ENCODE data around the gene NIPAL3.
"Not testable (repeated sequence)": the region's sequence is repeated elsewhere in the genome, so short reads cannot be mapped to it uniquely, and the experiment has no call there.

The NIPAL3 gene

DNA sequence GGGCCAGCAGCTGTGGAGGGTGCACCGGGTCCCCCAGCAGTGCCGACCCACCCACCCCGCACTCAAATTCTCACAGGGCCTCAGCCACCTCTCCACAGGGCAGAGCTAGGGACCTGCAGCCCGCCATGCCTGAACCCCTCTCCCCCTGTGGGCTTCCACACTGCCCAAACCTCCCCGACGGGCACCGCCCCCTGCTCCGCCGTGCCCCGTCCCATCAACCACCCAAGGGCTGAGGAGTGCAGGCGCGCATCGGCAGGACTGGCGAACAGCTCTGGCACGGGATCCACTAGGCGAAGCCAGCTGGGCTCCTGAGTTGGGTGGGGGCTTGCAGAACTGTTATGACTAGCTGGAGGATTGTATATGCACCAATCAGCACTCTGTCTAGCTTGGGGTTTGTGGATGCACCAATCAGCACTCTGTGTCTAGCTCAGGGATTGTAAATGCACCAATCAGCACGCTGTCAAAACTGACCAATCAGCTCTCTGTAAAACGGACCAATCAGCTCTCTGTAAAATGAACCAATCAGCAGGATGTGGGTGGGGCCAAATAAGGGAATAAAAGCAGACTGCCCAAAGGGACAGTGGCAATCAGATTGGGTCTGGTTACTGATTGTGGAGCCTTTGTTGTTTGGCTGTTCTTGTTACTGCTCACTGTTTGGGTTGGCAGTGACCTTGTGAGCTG is 74.6 kb downstream of the NIPAL3 start:
- DNase-seq (ENCODE audit: low read depth in 2 of 2): no peak

DNA sequence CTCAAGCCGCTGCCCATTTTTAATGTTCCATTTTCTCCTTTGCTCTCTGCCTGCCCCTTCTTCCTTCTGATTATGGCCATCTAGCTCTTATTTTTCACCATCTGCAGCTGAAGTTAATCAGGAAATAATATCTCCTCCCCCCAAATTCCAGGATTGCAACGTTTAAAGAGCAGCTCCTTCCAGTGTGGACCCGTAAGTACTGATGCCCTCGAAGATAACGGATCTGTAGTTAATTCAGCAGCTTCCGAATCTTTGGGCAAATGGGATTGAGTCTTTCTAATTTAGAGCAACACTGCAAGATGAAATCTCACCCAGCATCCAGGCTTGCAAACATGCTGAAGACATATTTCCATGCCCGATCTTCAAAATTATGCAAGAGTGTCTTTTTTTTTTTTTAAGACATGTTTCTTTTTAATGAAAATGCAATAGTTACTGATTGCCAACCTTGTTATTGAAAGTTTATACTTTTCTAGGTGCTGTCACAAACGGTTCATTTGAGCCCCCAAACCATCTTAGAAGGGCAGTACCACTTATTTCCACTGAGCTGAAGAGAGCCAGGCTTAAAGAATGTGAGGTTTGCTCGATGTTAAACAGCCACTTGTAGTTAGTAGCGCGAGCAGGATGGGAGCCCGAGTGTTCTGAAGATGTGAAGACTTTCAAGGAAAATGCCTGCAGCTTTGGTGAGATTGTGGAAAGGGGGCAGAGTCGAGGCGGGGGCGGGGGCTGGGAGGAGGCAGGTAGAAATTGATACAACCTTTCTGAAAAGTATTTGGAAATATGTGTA is 76.2 kb downstream of the NIPAL3 start:
- DNase-seq (ENCODE audit: low read depth in 2 of 2): no peak

DNA sequence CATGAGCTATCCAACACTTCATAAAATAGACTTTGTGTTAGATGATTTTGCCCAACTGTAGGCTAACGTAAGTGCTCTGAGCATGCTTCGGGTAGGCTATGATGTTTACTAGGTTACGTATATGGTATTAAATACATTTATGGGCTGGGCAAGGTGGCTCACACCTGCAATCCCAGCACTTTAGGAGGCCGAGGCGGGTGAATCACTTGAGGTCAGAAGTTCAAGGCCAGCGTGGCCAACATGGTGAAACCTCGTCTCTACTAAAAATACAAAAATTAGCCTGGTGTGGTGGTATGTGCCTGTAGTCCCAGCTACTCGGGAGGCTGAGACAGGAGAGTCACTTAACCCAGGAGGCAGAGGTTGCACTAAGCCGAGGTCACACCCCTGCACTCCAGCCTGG is 77.3 kb downstream of the NIPAL3 start:
- DNase-seq (ENCODE audit: low read depth in 2 of 2): not testable (repeated sequence)

DNA sequence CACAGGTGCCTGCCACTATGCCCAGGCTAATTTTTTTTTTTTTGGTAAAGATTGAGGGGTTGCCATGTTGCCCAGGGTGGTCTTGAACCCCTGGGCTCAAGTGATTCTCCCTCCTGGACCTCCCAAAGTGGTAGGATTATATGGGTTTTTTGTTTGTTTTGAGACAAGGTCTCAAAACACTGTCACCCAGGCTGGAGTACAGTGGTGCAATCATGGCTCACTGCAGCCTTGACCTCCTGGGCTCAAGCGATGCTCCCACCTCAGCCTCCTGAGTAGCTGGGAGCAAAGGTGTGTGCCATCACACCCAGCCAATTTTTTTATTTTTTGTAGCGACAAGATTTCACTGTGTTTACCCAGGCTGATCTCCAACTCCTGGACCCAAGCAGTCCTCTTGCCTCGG is 78.2 kb downstream of the NIPAL3 start:
- no peak for DNase-seq (ENCODE audit: low read depth in 2 of 2)

DNA sequence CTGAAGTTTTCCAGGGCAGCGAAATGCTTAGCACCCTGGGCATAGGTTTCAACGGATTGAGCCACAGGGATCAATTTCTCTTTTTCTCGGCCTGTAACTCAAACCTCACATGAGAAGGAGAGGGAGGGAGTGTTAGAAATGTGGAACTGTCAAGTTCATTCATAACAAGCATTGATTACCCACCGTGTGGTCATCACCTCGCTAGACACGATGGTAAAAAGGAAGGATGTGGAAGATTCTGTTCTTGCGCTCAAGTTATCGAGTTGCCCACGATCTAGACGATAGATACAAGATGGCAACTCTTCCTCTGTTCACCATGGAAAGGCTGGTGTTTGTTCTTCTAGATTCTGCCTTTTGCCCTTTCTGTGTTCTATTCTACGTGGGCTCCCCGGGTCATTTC is 83.0 kb downstream of the NIPAL3 start:
- DNase-seq (ENCODE audit: low read depth in 2 of 2): no peak

DNA sequence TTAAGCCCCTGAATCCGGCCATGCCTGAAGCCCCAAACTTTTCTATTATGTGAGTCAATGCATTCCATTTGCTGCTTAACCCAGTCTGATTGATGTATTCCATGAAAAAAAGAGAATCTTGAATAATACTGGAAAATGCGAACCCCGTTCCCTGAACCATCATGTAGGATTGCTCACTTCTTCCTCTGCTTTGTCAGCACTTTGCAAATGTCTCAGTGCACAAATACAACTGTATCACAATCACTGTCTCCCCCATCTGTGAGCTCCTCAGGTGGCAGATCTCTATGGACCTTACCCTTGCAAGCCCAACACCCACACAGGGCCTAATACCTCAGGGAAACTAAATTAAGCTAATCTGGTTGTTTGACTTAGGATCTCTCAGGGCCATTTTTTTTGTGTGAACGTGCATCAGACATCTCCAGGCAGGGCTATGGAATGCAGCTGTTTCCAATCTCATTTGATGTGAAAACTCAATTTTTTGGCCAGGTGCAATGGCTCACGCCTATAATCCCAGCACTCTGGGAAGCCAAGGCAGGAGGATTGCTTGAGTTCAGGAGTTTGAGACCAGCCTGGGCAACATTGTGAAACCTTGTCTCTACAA is 84.9 kb downstream of the NIPAL3 start:
- DNase-seq (ENCODE audit: low read depth in 2 of 2): no peak

DNA sequence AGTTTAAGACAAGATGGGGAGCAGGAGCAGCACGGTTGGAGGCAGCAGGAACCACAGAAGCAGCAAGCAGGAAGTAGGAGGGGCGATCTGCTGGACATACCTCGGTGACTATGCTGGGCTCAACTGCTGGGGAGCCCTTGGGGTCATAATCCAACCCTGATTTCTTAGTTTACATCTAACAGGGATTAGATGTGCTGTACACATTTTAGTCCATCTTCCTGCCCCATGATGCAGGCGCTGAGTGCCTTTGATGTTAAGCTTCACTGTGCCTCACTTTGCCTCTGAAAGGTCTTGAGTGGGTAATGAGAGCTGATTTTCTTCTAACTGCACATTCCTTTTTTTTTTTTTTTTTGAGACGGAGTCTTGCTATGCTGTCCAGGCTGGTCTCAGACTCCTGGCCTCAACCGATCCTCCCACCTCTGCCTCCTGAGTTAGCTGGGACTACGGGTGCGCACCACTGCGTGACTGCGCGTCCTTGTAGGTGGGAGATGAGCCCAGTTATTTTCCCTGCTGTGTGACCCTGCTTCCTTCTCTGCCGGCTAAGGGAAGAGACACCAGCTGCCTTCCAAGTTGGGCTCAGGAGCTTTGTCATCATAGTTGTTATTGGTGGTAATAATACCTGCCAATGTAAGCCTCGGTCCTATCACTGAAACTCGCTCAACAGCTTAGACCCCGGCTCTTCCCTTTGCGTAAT is 85.9 kb downstream of the NIPAL3 start:
- no peak for DNase-seq (ENCODE audit: low read depth in 2 of 2)

DNA sequence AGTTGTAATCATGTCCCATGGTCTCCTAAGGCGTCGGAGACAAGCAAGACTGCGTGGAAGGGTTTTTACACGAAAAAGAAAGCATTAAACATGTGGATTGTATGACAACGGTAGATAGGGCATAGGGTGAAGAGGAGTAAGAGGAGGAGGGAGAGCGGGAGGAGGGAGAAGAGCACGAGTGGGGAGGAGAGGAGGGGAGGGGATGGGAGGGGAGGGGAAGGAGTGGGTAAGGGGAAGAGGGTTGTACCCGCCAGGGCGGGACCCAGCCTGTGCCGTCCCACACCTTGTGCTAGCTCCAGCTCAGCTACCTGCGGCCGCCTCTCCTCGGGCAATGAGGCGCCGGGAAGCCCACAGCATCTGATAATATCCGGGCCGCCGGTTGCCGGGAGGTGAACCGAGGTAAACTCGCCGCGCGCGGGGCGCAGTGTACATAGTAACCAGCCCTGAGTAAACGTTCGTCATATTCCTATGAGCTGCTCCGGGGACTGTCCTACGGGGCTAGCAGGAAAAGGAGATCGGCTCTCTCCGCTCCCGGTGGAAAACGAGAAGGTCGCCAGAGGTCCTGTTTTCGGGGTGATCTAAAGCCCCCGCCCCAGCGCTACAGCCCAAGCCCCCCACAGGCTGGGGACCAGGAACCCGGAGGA is 86.6 kb downstream of the NIPAL3 start:
- peak; percentile 49 to 59 for DNase-seq (ENCODE audit: low read depth in 2 of 2)

DNA sequence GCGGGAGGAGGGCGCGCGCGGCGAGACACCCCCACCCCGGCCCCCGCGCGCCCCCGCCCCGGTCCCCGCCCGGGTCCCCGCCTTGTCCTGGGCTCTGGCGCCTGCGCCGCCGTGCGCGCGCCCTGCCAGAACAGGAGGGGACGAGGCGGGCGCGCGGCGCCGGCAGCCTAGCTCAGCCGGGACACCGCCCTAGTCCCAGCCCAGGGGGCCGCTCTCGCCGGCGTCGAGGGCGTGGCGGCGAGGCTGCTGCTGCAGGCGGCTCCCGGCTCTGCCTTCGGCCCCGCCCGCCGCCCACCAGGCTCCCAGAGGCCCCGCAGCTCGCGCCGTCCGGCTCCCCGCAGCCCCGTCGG is 87.1 kb downstream of the NIPAL3 start, which contains the start of gene RCAN3:
Gene RCAN3 (plus strand): TSS at position 128 of the 350 bp plus-strand sequence. CDS start 11,537 bp downstream, outside the sequence.
- DNase-seq (ENCODE audit: low read depth in 2 of 2): peak; percentile 79 to 83

DNA sequence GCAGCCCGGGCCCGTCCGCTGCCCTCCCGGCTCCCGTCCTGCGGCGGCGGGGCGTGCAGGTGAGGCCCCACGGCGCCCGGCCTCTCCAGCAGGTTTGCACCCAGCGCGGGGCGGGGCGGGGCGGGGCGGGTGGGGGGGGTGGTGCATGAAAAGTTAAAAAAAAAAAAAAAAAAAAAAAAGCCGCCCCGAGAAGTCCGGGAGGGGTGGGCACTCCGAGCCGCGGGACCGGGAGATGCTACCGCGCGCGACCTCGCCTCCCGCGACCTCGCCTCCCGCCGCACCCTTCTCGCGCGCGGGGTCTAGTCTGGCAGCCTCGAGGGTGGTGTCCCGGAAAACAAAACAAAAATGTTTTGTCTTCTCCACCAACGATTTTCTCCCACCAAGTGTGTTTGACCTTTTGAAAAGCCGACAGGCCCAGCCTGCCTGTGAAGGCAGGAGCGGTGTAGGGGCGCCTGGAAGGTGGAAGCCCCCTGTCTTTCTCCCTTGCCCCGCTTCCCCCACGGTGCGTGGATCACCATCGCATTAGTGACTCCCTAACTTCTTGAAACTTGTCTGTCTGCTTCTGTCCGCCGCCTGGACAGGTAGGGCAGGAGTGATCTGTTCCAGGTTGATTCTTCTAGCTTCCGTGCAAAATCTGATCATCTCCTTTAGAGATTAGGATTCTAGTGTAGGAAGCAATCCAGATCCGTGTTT is 87.6 kb downstream of the NIPAL3 start:
- no peak for DNase-seq (ENCODE audit: low read depth in 2 of 2)

DNA sequence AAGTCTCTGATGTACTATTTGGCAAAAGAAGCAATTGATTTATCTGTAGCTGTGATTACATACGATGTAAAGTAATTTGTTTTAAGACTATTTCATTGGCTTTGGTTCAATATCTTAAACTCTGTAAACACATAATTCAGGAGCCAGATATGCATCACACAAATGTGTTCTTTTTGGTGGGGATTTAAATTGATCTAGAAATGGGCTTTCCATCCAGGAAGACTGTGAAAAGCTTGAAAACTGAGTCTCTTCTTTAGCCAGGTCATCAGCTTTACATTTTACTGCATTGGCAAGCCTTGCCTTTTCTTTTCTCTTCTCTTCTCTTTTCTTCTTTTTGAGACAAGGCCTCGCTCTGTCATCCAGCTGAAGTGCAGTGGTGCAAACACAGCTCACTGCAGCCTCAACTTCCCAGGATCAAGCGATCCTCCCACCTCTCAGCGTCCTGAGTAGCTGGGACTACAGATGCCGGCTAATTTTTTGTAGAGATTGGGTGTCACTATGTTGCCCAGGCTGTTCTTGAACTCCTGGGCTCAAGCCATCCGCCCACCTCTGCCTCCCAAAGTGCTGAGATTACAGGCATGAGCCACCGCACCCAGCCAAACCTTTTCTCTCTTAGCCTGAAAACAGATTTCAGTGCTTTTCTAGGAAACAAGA is 88.4 kb downstream of the NIPAL3 start:
- DNase-seq (ENCODE audit: low read depth in 2 of 2): no peak

DNA sequence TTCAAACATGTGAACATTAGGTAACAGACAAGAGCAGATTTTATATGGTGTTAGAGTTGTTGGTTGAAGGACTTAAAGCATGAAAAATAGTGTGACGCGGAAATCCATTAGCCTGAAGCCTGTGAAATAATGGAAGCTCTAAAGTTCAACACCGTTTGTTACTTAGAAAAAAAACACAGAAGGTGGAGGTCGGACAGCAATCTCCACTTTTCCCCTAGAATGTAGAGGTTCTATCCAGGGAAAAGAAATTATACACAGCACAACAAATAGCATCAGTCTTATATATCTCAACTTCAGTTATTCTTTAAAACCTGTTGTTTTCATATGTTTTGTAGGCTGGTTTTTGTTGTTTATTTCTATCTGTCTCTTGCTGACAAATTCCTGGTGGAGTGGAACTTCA is 89.0 kb downstream of the NIPAL3 start:
- DNase-seq (ENCODE audit: low read depth in 2 of 2): no peak

DNA sequence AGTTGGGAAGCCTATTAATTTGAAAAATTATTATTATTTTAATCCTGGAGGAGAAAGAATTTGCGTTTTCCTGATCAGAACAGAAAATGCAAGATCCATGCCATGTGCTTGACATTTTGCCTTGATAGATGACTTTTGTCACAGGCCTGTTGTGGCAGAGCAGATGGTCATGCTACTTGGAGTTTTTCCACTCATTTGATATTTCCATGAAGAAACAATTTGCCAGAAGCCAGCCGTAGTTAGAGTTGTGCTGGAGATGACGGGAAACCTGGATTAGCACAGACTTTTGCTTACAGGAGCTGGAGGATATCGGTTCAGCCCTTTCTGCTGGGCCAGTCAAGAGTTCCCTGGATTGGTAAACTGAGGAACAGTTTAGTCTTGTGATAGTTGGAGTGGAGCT is 90.2 kb downstream of the NIPAL3 start:
- DNase-seq (ENCODE audit: low read depth in 2 of 2): no peak

DNA sequence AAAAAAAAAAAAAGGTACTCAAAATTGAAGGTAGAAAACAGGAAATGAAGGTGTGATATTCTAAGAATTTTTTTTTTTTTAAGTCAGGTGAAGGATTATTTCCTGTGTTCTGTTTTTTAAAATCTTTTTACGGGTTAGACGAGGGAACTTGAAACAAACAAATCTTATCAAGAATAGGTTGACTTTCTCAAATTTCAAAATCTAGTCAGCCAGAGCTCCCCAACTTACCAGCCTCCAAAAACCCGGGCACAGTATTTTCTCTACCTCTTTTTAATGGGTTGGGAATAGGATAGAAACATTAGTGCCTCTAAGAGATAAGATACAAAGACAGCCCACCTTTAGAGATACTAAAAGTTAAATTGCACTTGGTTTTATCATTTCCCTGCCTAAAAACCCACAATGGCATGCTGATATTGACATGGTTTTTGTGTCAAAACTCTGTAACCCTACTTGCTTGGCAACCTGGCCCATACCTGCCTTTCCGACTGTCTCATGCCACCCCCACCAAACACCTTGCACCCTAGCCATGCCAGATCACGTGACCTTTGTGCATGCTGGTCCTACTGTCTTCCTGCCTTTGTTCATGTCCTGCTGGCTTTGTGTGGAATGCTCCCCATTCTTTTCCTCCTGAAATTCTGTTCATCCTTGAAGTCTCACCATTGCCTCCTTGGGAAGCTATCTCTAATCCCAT is 91.2 kb downstream of the NIPAL3 start:
- DNase-seq (ENCODE audit: low read depth in 2 of 2): no peak

DNA sequence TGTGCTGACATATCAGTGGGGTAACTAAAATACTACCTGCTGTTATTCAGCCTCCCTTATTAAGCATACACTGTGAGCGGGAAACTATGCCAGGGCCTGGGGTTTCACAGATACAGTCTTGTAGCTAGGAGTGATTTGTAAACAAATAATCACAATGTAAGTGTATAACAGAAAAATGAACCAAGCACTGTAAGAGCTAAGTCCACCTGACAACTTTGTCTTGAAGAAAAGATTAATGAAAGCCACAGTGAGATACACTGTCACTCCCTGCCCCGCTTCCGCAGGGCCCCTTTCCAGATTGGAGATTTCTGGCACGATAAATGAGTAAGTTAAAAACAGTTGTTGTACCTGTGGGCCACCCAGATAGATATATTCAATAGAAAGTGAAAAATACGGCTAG is 91.8 kb downstream of the NIPAL3 start:
- DNase-seq (ENCODE audit: low read depth in 2 of 2): no peak

DNA sequence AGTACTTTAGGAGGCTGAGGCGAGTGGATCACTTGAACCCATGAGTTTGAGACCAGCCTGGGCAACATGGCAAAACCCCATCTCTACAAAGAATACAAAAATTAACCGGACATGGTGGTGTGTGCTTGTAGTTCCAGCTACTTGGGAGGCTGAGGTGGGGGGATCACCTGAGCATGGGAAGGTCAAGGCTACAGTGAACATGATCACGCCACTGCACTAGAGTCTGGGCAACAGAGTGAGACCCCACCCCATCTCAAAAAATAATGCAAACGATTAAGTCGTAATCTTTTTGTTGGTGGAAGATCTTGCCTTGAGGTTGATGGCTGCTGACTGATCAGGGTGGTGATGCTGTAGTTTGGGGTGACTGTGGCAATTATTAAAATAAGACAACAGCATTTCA is 93.3 kb downstream of the NIPAL3 start:
- DNase-seq (ENCODE audit: low read depth in 2 of 2): no peak

DNA sequence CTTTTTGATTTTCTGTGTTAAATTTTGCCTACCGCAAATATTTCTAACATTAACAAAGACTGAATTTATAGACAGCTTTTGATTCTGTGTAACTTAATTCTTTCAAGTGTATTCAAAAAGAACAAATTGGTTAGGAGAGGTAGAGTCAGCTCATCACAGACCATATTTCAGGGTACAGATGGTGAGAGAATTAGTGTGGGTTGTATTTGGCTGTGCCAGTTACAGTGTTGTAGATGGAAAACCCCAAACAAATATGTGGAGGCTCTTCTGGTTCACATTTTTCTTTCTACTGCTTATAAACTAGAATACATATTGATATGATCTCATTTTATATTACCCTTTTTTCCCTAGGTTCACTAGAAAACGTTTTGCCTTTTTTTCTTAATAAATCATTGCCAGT is 98.1 kb downstream of the NIPAL3 start:
- DNase-seq (ENCODE audit: low read depth in 2 of 2): no peak

DNA sequence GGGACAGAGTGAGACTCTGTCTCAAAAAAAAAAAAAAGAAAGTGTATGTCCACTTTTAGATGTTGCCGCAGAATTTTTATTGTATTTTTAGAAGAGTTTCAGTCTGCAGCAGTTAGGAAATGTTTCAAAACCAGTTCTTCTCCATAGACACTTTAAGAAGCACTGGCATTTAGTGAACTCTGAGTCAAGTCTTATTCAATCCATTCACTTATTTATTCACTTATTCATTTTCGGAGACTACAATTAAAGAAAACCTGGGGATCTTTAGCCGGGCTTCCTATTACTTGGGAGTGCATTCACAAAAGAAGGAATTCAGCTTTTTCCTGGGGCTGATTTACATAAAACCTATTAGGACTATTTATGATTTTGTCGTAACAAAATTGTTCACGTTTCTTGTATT is 99.3 kb downstream of the NIPAL3 start:
- no peak for DNase-seq (ENCODE audit: low read depth in 2 of 2)

DNA sequence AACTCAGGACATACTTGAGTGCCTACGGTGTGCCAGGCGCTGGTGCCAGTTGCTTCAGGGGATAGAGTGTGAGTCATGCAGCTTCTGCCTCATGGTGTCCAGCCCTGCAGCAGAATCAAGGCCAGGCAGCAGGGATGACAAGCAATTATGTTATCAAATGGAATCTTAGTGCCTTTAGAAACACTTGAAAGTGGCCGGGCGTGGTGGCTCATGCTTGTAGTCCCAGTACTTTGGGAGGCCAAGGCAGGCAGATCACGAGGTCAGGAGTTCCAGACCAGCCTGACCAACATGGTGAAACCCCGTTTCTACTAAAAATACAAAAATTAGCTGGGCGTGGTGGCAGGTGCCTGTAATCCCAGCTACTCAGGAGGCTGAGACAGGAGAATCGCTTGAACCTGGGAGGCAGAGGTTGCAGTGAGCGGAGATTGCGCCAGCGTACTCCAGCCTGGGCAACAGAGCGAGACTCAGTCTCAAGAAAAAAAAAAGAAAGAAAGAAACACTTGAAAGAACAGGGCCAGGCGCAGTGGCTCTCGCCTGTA is 100.1 kb downstream of the NIPAL3 start:
- not testable (repeated sequence) for DNase-seq (ENCODE audit: low read depth in 2 of 2)

DNA sequence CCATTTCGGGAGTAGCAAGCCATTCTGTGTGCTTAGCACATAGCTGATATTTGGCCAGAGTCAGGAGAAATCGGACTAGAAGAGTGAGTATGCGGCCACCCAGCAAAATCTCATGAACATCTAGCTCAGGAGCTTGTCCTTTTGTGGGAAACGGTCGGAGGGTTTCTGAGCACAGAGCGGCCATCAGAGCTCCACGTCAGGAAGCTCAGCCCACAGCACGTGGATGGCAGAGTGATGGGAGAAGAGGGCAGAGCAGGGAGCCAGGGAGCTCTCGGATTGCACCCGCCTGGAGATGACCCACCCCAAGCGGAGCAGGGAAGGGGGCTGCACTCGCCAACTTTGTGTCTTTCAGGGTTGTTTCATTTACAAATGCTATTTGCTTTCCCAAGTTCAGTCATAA is 100.9 kb downstream of the NIPAL3 start:
- no peak for DNase-seq (ENCODE audit: low read depth in 2 of 2)

All from activated CD4-positive, alpha-beta T cell treated with anti-CD3 and anti-CD28 coated beads for 24 hours (primary cell).